ENCODE results near the gene SPEN. TPM values are rescaled to one million over a fixed set of nuclear protein-coding genes. Genes with fewer than 3 reads are reported as not detected.
"Not testable (repeated sequence)": the region's sequence is repeated elsewhere in the genome, so short reads cannot be mapped to it uniquely, and the experiment has no call there.

The SPEN gene
- total and polyA plus RNA-seq, 9 of the 15 experiments (the other 6 are each of a cell fraction or from before 2014, with no cell fraction given), result 5.7 to 87.5 (median 27.2) TPM

GRCh38 chr1:15807549-15807948, 40.0 kb upstream of the SPEN start, which contains the start of gene UQCRHL:
TSS of gene UQCRHL (minus strand) at chr1:15807649. CDS start at chr1:15807649, 0 bp downstream.
- intact Hi-C loops (cut with micrococcal nuclease); H3K4me3 ChIP-seq; H3K4me1 ChIP-seq (replicated peaks in 1 of 2; ENCODE audit: control insufficient read depth in 2 of 2, insufficient read depth in 2 of 2, low read length in 2 of 2); H4K20me1 ChIP-seq (replicated peaks; ENCODE audit: control insufficient read depth, insufficient read depth, low read length); H3K9me1 ChIP-seq (ENCODE audit: control insufficient read depth, insufficient read depth, low read length); H2AFZ ChIP-seq (ENCODE audit: low read depth, low read length); CTCF ChIA-PET (ENCODE audit: low intra/inter-chr PET ratio); in situ Hi-C loops (cut with MboI); ATAC-seq; FAIRE-seq; DNase-seq (ENCODE audit: extremely low read depth in 1 of 4, low spot score in 3 of 4); H3K79me2 ChIP-seq (ENCODE audit: control insufficient read depth, insufficient read depth, low read length); H3K9me3 ChIP-seq (replicated peaks; ENCODE audit: control insufficient read depth, insufficient read depth, low read depth, low read length); H3K27ac ChIP-seq (ENCODE audit: extremely low read depth, low read depth, low read length); H3K9ac ChIP-seq (ENCODE audit: insufficient read depth in 1 of 2, low read depth in 2 of 2, low read length in 2 of 2); H3K4me2 ChIP-seq (ENCODE audit: insufficient read depth, low read length); H3K27me3 ChIP-seq (ENCODE audit: control insufficient read depth in 2 of 2, insufficient read depth in 2 of 2, low read length in 2 of 2); H3K36me3 ChIP-seq (ENCODE audit: control insufficient read depth, insufficient read depth, low read length): not testable (repeated sequence)
- POLR2A ChIA-PET, result interaction anchor here (0.6 to 1.4 kb wide), 3 partner anchors 21 to 159 kb away, joined by 3 to 7 read pairs (median 3); no protein-coding TSS in a partner anchor
- BruUV-seq (replicated peaks), result TSS peak; percentile 62
- 35% methylated on average over 10 of the region's 11 CpGs for WGBS (ENCODE audit: insufficient coverage, low coverage, missing lambda C conversion rate)

GRCh38 chr1:15808955-15809354, 38.6 kb upstream of the SPEN start:
- Histone ChIP-seq H3K27me3 (ENCODE audit: control insufficient read depth in 2 of 2, insufficient read depth in 2 of 2, low read length in 2 of 2) (no peaks in the 10 kb centered on the region; a peak in 1 of 5 replicates), H3K4me2 (ENCODE audit: insufficient read depth, low read length) (no peak overlapping the region), H3K4me3 (no peak overlapping the region), H3K4me1 (replicated peaks in 1 of 2; ENCODE audit: control insufficient read depth in 2 of 2, insufficient read depth in 2 of 2, low read length in 2 of 2) (no peaks in the 10 kb centered on the region), H3K27ac (ENCODE audit: extremely low read depth, low read depth, low read length) (no peak overlapping the region), H3K36me3 (ENCODE audit: control insufficient read depth, insufficient read depth, low read length) (no peaks in the 10 kb centered on the region), H3K9me3 (replicated peaks; ENCODE audit: control insufficient read depth, insufficient read depth, low read depth, low read length) (no peaks in the 10 kb centered on the region; the same call in 1 of the 2 replicates), H3K9me1 (ENCODE audit: control insufficient read depth, insufficient read depth, low read length) (no peaks in the 10 kb centered on the region), H3K79me2 (ENCODE audit: control insufficient read depth, insufficient read depth, low read length) (no peaks in the 10 kb centered on the region), H3K9ac (ENCODE audit: insufficient read depth in 1 of 2, low read depth in 2 of 2, low read length in 2 of 2) (no peak overlapping the region), H4K20me1 (replicated peaks; ENCODE audit: control insufficient read depth, insufficient read depth, low read length) (no peaks in the 10 kb centered on the region), H2AFZ (ENCODE audit: low read depth, low read length) (no peak overlapping the region)
- BruUV-seq (replicated peaks), result no TSS peak
- WGBS (ENCODE audit: insufficient coverage, low coverage, missing lambda C conversion rate), result 28% methylated on average over 1 of the region's 1 CpG
- intact Hi-C loops (cut with micrococcal nuclease) (no loop called here), in situ Hi-C loops (cut with MboI) (no loop called here)
- DNase-seq (ENCODE audit: extremely low read depth in 1 of 4, low spot score in 3 of 4), result peak in 1 of 4 experiments; percentile 9
- ATAC-seq, result no peak
- no peak for FAIRE-seq
- POLR2A ChIA-PET, result no interaction called here
- CTCF ChIA-PET (ENCODE audit: low intra/inter-chr PET ratio), result no interaction called here
- TF ChIP-seq SMARCB1 (IDR thresholded peaks at IDR 0.05; ENCODE audit: insufficient read length, low read depth), result no peak
- no peak for TF ChIP-seq PRDM10 (IDR thresholded peaks at IDR 0.05; ENCODE audit: partially characterized antibody)
- no peak for TF ChIP-seq RBM22 (IDR thresholded peaks at IDR 0.05; ENCODE audit: low read depth, low read length, poor library complexity, severe bottlenecking)
- TF ChIP-seq ZFP30 (CRISPR knock-in tag; IDR thresholded peaks at IDR 0.05; ENCODE audit: borderline replicate concordance), result no peak
- TF ChIP-seq ELK3 (CRISPR knock-in tag; IDR thresholded peaks at IDR 0.05), result no peak
- no peak for TF ChIP-seq ZNF740 (CRISPR knock-in tag; IDR thresholded peaks at IDR 0.05)
- no peak for TF ChIP-seq ZNF740 (tag; IDR thresholded peaks at IDR 0.05)

Measured in K562 (cell line).